ENCODE data around the gene MS4A6E.

MS4A6E gene

GRCh38 chr11:60377401-60378136 is 50.5 kb downstream of the MS4A6E start:
- H3K27ac ChIP-seq, result no peak overlapping the region

GRCh38 chr11:60378354-60378753 is 51.3 kb downstream of the MS4A6E start, which contains the start of gene MS4A7:
TSS of gene MS4A7 (plus strand) at chr11:60378532. CDS start at chr11:60383142, 4,610 bp downstream.
- no peak within 1 kb of the TSS for H3K27ac ChIP-seq
- TF ChIP-seq CTCF (IDR thresholded peaks at IDR 0.05) (no peak), ZFX (IDR thresholded peaks at IDR 0.05; ENCODE audit: borderline replicate concordance) (no peak)

More at GRCh38 chr11:60377401-60378136, 50.5 kb downstream of the MS4A6E start:
- TF ChIP-seq ZFX (IDR thresholded peaks at IDR 0.05; ENCODE audit: borderline replicate concordance), result no peak
- TF ChIP-seq CTCF (IDR thresholded peaks at IDR 0.05), result no peak

DNA sequence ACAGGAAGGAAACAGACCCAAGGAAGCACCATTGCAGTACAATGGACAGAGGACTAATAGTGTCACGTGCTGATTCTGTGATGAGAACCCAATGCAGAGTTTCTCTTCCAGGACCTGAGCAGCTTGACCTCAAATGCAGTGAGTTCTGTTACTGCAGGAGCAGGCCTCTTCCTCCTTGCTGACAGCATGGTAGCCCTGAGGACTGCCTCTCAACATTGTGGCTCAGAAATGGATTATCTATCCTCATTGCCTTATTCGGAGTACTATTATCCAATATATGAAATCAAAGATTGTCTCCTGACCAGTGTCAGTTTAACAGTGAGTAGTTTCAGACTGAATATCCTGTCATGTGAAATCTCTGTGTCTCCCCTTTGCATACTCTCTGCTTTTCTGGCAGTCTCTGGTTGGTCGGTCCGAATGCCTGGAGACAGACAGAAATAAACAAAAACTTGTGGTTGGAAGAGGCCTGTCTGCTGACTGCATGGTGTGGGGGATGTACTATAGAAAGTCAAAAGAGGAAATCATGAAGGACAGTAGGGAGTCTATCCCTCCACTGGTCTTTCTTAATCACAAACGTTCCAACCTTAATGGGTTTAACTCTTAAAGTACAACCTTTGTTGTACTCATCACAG is 62.3 kb downstream of the MS4A6E start:
- no peak for TF ChIP-seq CTCF (IDR thresholded peaks at IDR 0.05)
- TF ChIP-seq ZFX (IDR thresholded peaks at IDR 0.05; ENCODE audit: borderline replicate concordance), result no peak
- no peak overlapping the region for H3K27ac ChIP-seq

GRCh38 chr11:60390419-60390818 is 63.4 kb downstream of the MS4A6E start:
- TF ChIP-seq CTCF (IDR thresholded peaks at IDR 0.05) (no peak), ZFX (IDR thresholded peaks at IDR 0.05; ENCODE audit: borderline replicate concordance) (no peak)
- H3K27ac ChIP-seq, result no peak overlapping the region

Data from 22Rv1 (cell line).